Stimulated activated CD4-positive, alpha-beta T cell treated with anti-CD3 and anti-CD28 coated beads, Interleukin-2, amount 100 ng/mL, for 4 hours (primary cell): ENCODE measurements around the gene BBOF1.

Source experiments
- DNase-seq: peaks from one replicate; pipeline ENCODE4 v3.0.0-alpha.2; 2020; ENCODE audit warnings: low read depth

Gene BBOF1

GRCh38 chr14:74029136-74029535 is 10.0 kb downstream of the BBOF1 start:
- DNase-seq, result no peak

- no peak for DNase-seq
Observed at GRCh38 chr14:74034572-74034971, 15.4 kb downstream of the BBOF1 start.

GRCh38 chr14:74035556-74035955 is 16.4 kb downstream of the BBOF1 start:
- no peak for DNase-seq

- no peak for DNase-seq
Observed at GRCh38 chr14:74038020-74038859, 19.1 kb downstream of the BBOF1 start.

- no peak for DNase-seq
Observed at GRCh38 chr14:74042296-74042695, 23.1 kb downstream of the BBOF1 start.

- no peak for DNase-seq
Observed at GRCh38 chr14:74045522-74045921, 26.4 kb downstream of the BBOF1 start.

GRCh38 chr14:74048281-74048680 is 29.1 kb downstream of the BBOF1 start:
- DNase-seq, result no peak

GRCh38 chr14:74049876-74050495 is 30.8 kb downstream of the BBOF1 start:
- DNase-seq, result no peak

- DNase-seq, result no peak
Observed at GRCh38 chr14:74062809-74063150, 43.6 kb downstream of the BBOF1 start.

GRCh38 chr14:74064426-74064825 is 45.3 kb downstream of the BBOF1 start:
- no peak for DNase-seq

GRCh38 chr14:74064883-74065282 is 45.7 kb downstream of the BBOF1 start:
- no peak for DNase-seq

GRCh38 chr14:74065746-74066575 is 46.8 kb downstream of the BBOF1 start:
- no peak for DNase-seq

GRCh38 chr14:74077401-74077800 is 58.3 kb downstream of the BBOF1 start:
- DNase-seq, result no peak

GRCh38 chr14:74080820-74081460 is 61.8 kb downstream of the BBOF1 start:
- DNase-seq, result no peak

- DNase-seq, result no peak
Observed at GRCh38 chr14:74081491-74081890, 62.3 kb downstream of the BBOF1 start.

GRCh38 chr14:74083161-74083560 is 64.0 kb downstream of the BBOF1 start:
- DNase-seq, result no peak

GRCh38 chr14:74083784-74084276 is 64.7 kb downstream of the BBOF1 start:
- no peak for DNase-seq

GRCh38 chr14:74084277-74085046 is 65.3 kb downstream of the BBOF1 start, which contains the start of the genes ALDH6A1 and LIN52:
ALDH6A1 (minus strand) TSS chr14:74084453; CDS start chr14:74084394, 59 bp downstream.
LIN52 (plus strand) TSS chr14:74084956; CDS start chr14:74084975, 19 bp downstream.
- peak; percentile 100 for DNase-seq

- DNase-seq, result no peak
Observed at GRCh38 chr14:74085047-74085637, 66.0 kb downstream of the BBOF1 start.

- DNase-seq, result no peak
Observed at GRCh38 chr14:74085828-74086227, 66.7 kb downstream of the BBOF1 start.
